ENCODE measurements around the gene CORO1C.

CORO1C gene

GRCh38 chr12:108597559-108598471, 133.5 kb downstream of the CORO1C start, which contains the start of gene TMEM119:
TSS of gene TMEM119 (minus strand) at chr12:108598084. CDS start at chr12:108592383, 5,701 bp downstream.
- DNase-seq: no peak

- no peak for DNase-seq
These were observed 134.3 kb downstream of the CORO1C start for GRCh38 chr12:108596854-108597558.

DNA sequence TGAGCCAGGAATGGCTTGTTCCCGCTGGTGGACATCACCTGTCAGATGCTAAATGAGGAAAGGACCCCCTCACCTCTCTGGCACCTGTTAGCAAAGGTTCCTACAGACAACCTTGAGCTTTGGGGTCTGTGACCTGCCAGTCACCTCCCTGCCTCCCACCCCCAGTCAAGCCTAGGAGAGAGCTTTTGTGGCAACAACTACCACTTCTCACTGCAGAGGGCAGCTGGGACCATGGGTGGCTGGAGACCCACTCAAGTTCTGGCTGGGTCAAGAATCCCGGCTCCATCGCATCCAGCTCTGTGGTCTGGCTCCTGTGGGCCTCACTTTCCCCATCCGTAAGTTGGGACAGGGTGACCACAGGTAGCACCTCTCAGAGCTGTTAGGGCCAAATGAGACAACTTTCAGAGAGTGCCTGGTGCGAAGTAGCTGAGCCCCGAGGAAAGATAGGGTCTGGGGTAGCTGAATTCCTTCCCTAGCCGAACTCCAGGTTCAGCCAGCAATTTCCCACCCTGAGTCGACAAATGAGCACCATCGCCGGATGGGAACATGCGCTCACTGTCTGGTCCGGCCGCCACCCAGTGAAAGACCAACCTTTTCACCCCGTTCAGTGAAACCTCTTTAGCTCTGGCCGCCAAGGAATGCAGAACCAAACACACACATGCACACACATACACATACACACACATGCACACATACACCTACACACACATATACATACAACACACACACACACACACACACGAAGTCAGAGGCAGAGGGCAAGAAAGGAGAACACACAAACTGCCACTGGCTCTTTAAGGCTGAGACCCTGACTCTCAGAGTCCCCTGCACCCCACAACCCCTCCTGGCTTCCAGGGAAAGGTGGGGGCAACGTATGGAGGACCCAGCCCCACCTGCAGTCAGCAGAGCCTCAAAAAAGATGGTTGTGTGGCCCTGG, 135.3 kb downstream of the CORO1C start:
- DNase-seq: no peak

Measured in activated naive CD4-positive, alpha-beta T cell treated with Interleukin-2 at 50 U/mL for 16 hours (primary cell).